Peyer's patch (tissue), 4 donors: ENCODE results near the gene PIGN.

Experiments
- POLR2A ChIP-seq, 2 donors: fragments of 450-650 bp; IDR thresholded peaks; one replicate each; pipeline ENCODE4 v1.5.1; 2017; ENCODE audit warnings: antibody characterized with exemption in 2 of 2, mild to moderate bottlenecking in 2 of 2, moderate library complexity in 2 of 2
- TF ChIP-seq, protein P1 (sequence below), 6 experiments: fragments of 450-650 bp in 4 of 6; fragments of 200-600 bp in 2 of 6; sonication (generic) in 1 of 6; IDR thresholded peaks; one replicate each; pipeline ENCODE4 v1.5.1; 2017 to 2019; ENCODE audit warnings: antibody characterized with exemption in 6 of 6, mild to moderate bottlenecking in 3 of 6, moderate library complexity in 1 of 6

DNA sequence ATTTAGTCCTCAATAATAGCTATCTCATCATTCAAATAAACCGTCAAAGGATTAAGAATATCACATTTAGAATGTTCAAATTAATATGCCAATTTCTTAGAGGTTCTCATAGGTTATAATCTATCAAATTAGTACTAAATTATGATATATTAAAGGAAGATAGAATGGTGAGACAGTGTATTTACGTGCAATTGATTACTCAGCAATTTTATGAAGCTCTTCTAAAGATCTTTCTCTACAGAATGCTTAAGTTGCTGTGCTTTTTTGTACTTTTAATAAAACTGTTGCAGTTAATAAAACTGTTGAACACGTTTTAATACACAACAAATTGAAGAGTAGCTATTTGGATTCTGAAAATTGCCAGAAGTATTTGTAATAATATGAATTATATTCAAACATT is 39.2 kb upstream of the PIGN start:
- no peak for TF ChIP-seq POLR2A (IDR thresholded peaks at IDR 0.05)
- TF ChIP-seq, protein P1, sequence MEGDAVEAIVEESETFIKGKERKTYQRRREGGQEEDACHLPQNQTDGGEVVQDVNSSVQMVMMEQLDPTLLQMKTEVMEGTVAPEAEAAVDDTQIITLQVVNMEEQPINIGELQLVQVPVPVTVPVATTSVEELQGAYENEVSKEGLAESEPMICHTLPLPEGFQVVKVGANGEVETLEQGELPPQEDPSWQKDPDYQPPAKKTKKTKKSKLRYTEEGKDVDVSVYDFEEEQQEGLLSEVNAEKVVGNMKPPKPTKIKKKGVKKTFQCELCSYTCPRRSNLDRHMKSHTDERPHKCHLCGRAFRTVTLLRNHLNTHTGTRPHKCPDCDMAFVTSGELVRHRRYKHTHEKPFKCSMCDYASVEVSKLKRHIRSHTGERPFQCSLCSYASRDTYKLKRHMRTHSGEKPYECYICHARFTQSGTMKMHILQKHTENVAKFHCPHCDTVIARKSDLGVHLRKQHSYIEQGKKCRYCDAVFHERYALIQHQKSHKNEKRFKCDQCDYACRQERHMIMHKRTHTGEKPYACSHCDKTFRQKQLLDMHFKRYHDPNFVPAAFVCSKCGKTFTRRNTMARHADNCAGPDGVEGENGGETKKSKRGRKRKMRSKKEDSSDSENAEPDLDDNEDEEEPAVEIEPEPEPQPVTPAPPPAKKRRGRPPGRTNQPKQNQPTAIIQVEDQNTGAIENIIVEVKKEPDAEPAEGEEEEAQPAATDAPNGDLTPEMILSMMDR (IDR thresholded peaks at IDR 0.05): no peak
